ENCODE measurements around the gene SLC22A12. TPM values are rescaled to one million over a fixed set of nuclear protein-coding genes. Genes with fewer than 3 reads are reported as not detected.

The SLC22A12 gene
- total RNA-seq, 4 donors from 2014 or later: not detected

DNA sequence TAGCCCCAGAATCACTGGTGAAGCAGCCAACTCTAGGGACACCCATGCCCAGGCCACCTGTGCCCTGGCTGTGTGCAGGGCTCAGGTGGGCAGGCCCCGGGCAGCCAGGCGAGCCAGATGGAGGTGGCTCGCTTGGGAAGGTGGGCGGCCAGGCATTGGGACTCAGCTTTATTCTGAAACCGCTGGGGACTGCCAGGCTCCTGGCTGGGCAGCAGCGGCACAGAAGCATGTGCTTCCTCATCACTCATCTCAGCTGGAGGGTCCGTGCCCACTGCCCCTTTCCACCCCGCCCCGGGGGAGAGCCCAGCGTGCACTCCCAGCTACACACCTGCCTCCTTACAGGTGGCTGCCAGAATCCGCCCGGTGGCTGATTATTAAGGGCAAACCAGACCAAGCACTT, 27.1 kb upstream of the SLC22A12 start:
- no peak for DNase-seq
- no peaks in the 10 kb centered on the region for H3K36me3 ChIP-seq
- intact Hi-C loops (cut with DNase I): no loop called here
- 33 to 95% methylated on average over 2 to 4 of the region's 12 CpGs for WGBS, 2 donors
- no peak overlapping the region for H3K27ac ChIP-seq
- H3K4me1 ChIP-seq: peaks cover 0 to 16% (median 0%) of the 10 kb centered on the region in 3 donors
- peaks cover 0 to 12% (median 0%) of the 10 kb centered on the region in 4 donors for H3K27me3 ChIP-seq
- H3K9me3 ChIP-seq: no peaks in the 10 kb centered on the region
- TF ChIP-seq POLR2A (IDR thresholded peaks at IDR 0.05): no peak
- TF ChIP-seq, protein P1, sequence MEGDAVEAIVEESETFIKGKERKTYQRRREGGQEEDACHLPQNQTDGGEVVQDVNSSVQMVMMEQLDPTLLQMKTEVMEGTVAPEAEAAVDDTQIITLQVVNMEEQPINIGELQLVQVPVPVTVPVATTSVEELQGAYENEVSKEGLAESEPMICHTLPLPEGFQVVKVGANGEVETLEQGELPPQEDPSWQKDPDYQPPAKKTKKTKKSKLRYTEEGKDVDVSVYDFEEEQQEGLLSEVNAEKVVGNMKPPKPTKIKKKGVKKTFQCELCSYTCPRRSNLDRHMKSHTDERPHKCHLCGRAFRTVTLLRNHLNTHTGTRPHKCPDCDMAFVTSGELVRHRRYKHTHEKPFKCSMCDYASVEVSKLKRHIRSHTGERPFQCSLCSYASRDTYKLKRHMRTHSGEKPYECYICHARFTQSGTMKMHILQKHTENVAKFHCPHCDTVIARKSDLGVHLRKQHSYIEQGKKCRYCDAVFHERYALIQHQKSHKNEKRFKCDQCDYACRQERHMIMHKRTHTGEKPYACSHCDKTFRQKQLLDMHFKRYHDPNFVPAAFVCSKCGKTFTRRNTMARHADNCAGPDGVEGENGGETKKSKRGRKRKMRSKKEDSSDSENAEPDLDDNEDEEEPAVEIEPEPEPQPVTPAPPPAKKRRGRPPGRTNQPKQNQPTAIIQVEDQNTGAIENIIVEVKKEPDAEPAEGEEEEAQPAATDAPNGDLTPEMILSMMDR (IDR thresholded peaks at IDR 0.05): no peak
- H3K4me3 ChIP-seq: no peak overlapping the region

DNA sequence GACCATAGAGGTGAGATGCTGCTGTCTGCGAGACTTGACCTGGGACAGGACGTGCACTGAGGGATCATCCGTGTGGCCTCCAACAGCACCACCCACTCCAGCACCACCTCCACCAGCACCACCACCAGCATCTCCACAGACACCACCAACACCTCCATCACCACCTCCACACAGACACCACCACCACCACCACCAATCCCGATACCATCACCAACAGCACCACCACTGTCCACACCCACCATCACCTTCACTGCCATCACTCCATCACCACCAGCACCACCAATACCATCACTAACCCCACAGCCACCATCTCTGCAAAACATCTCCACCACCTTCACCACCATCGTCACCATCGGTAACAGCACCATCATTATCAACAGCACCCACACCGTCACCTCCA, 26.6 kb upstream of the SLC22A12 start:
- peaks cover 0 to 7% (median 0%) of the 10 kb centered on the region in 4 donors for H3K27me3 ChIP-seq
- H3K27ac ChIP-seq: no peak overlapping the region
- intact Hi-C loops (cut with DNase I): no loop called here
- H3K4me1 ChIP-seq: peaks cover 0 to 16% (median 0%) of the 10 kb centered on the region in 3 donors
- TF ChIP-seq, protein P1 (IDR thresholded peaks at IDR 0.05): no peak
- TF ChIP-seq POLR2A (IDR thresholded peaks at IDR 0.05): no peak
- no peaks in the 10 kb centered on the region for H3K36me3 ChIP-seq
- WGBS, 2 donors: 90% methylated on average over 6 to 7 of the region's 7 CpGs
- DNase-seq: no peak
- H3K4me3 ChIP-seq: no peak overlapping the region
- H3K9me3 ChIP-seq: no peaks in the 10 kb centered on the region

DNA sequence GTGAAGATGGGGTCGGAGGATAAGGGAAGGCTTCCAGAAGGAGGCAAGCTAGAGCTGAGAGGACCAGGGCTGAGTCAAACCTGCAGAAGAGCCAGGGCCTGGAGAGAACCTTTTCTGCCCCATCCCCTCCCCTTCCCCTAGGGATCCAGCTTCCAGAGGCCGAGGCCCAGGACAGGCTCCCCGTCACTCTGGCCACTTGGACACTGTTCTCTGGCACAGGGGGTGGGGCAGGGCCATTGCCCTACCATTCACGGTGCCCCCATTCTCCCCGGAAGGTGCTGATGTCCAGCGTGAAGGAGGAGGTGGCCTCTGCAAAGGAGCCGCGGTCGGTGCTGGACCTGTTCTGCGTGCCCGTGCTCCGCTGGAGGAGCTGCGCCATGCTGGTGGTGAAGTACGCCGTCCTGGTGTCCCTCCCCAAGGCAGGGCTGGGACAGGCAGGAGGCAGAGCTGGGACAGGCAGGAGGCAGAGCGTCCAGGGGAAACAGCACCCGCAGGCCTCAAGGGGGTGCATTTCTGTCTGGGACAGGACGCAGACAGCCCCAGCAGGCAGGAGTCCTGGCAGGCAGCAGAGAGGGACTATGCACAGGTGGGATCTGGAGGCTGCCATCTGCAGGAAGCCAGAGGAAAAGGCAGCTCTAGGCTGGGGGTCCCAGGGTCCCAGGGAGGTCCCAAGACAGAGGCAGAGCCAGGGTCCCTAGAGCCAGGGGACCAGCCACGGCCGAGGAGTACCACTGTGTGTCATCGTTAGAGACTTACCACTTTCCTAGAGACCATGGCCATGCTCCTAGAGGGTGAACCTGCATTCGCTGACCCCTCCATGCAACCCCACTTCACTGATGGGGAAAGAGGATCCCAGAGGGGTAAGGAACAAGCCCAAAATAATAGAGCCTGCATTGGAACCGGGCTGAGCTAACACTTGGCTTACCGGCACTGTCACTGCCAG, 25.8 kb upstream of the SLC22A12 start:
- TF ChIP-seq POLR2A (IDR thresholded peaks at IDR 0.05): no peak
- TF ChIP-seq, protein P1 (IDR thresholded peaks at IDR 0.05): no peak
- no peak for DNase-seq
- Histone ChIP-seq H3K9me3 (no peaks in the 10 kb centered on the region), H3K36me3 (no peaks in the 10 kb centered on the region), H3K27ac (no peak overlapping the region), H3K4me1 (peaks cover 0 to 16% (median 0%) of the 10 kb centered on the region in 3 donors), H3K4me3 (no peak overlapping the region), H3K27me3 (peaks cover 0 to 4% (median 0%) of the 10 kb centered on the region in 4 donors)
- WGBS, 2 donors: 85 to 93% methylated on average over 13 to 16 of the region's 24 CpGs
- intact Hi-C loops (cut with DNase I): no loop called here

DNA sequence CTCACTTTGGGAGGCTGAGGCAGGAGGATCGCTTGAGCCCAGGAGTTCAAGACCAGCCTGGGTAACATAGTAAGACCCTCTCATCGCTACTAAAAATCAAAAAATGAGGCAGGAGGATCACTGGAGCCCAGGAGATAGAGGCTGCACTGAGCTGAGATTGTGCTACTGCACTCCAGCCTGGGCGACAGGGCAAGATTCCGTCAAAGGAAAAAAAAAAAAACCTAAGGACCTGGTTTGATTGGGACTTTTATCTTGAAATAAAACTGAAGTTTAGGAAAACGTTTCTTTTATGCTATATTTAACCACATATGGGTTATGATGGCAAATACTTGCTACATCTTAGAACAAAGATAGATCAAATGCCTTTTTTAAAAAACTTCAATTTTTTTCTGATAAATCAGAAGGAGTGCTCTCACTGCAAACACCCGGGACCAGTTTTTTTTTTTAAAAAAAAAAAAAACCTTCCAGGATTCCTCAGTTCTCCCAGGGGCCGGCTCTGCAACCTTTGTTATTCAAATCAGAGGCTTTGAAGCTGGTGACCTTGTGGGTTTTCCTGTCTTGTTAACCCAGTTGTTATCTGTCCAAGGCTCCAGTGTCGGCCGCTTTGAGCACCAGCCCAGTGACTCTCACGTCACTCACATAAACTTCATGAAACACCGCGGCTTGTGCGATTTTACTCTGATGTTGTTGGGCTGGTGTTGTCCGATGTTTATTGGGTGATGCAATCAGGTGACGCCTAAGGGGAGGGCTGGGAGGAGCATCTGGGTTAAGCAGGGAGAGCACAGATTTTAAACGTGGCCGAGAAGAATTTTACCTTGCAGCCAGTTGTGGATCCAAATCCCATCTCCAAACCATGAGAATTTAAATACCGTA, 24.7 kb upstream of the SLC22A12 start:
- Histone ChIP-seq H3K36me3 (no peaks in the 10 kb centered on the region), H3K4me3 (peak overlapping the region in 1 of 4 donors; percentile 14), H3K4me1 (peaks cover 0 to 16% (median 0%) of the 10 kb centered on the region in 3 donors), H3K9me3 (no peaks in the 10 kb centered on the region), H3K27me3 (no peaks in the 10 kb centered on the region), H3K27ac (no peak overlapping the region)
- TF ChIP-seq POLR2A (IDR thresholded peaks at IDR 0.05): no peak
- TF ChIP-seq, protein P1 (IDR thresholded peaks at IDR 0.05): no peak
- intact Hi-C loops (cut with DNase I): no loop called here
- no peak for DNase-seq
- 26 to 49% methylated on average over 14 to 18 of the region's 18 CpGs for WGBS, 2 donors
